Endothelial cell of umbilical vein (primary cell): ENCODE data around the gene ZC3H12C. TPM values are rescaled to one million over a fixed set of nuclear protein-coding genes. Genes with fewer than 3 reads are reported as not detected.

ENCODE experiments used
- BruUV-seq: library from RNA; stranded (reverse); fragments of 400-500 nt; replicated peaks from 2 replicates; lab custom pipeline; 2021; lab: Mats Ljungman, UMichigan
- CTCF ChIA-PET: fragments of 300-600, 350-600 bp; sonication (Branson Sonifier 250); formaldehyde crosslinking; loops from one replicate; lab custom pipeline; 2021; ENCODE audit warnings: antibody characterized with exemption, inconsistent platforms; lab: Charles Lee
- POLR2A ChIA-PET: fragments of 300-600, 350-600 bp; sonication (Branson Sonifier 250); formaldehyde crosslinking; loops from one replicate; lab custom pipeline; 2021; ENCODE audit warnings: antibody characterized with exemption, inconsistent platforms; lab: Charles Lee
- DNase-seq: peaks from one replicate; pipeline ENCODE4 v3.0.0-alpha.2; 2011; ENCODE audit warnings: low read depth, low spot score
- FAIRE-seq: peaks from 2 replicates; lab custom pipeline; 2011; peaks lifted over from hg19 to GRCh38; lab: Jason Lieb, UNC
- H2AFZ ChIP-seq: 2 replicates; pipeline ENCODE4 v1.6.0; 2012; ENCODE audit warnings: low read depth, low read length, control low read depth, inconsistent platforms
- H3K27ac ChIP-seq: 2 replicates; pipeline ENCODE4 v1.5.1; 2011; ENCODE audit warnings: low read depth, mild to moderate bottlenecking, control low read depth, low read length, moderate library complexity; ENCODE audit not compliant: insufficient read depth
- H3K27me3 ChIP-seq, 2 experiments: 2 replicates each; pipeline versions ENCODE4 v1.6.0 to v1.6.1; 2011; ENCODE audit warnings: low read length in 2 of 2, mixed read lengths in 1 of 2; ENCODE audit not compliant: control insufficient read depth in 2 of 2, insufficient read depth in 2 of 2
- H3K36me3 ChIP-seq, 2 experiments: 2 replicates in 1 of 2; 3 replicates in 1 of 2; pipeline ENCODE4 v1.5.1; 2011; ENCODE audit warnings: low read length in 2 of 2, mild to moderate bottlenecking in 1 of 2, moderate library complexity in 1 of 2; ENCODE audit not compliant: control insufficient read depth in 2 of 2, insufficient read depth in 2 of 2; ENCODE audit errors: extremely low read depth in 1 of 2
- H3K4me1 ChIP-seq: 3 replicates; pipeline ENCODE4 v1.5.1; 2011; ENCODE audit warnings: mild to moderate bottlenecking, low read length; ENCODE audit not compliant: control insufficient read depth, insufficient read depth; ENCODE audit errors: extremely low read depth
- H3K4me2 ChIP-seq: 2 replicates; pipeline ENCODE4 v1.6.1; 2011; ENCODE audit warnings: low read length, control low read depth, mixed read lengths; ENCODE audit not compliant: insufficient read depth
- H3K4me3 ChIP-seq, 3 experiments: fragments of 200-600 bp in 1 of 3; sonication (generic), shearing (Covaris generic) in 1 of 3; replicated peaks in 1 of 3; 2 replicates each; pipeline ENCODE4 v1.5.1; 2011 to 2016; ENCODE audit warnings: control low read depth in 3 of 3, low read length in 3 of 3, mild to moderate bottlenecking in 2 of 3, inconsistent platforms in 1 of 3, low read depth in 1 of 3, moderate library complexity in 1 of 3; ENCODE audit not compliant: insufficient read depth in 1 of 3
- H3K79me2 ChIP-seq: 2 replicates; pipeline ENCODE4 v1.6.0; 2012; ENCODE audit warnings: low read length, inconsistent platforms; ENCODE audit not compliant: control insufficient read depth, insufficient read depth
- H3K9ac ChIP-seq: replicated peaks from 2 replicates; pipeline ENCODE3; 2011; ENCODE audit warnings: low read length, control low read depth; ENCODE audit not compliant: insufficient read depth; ENCODE audit errors: extremely low read depth
- H3K9me1 ChIP-seq: replicated peaks from 3 replicates; pipeline ENCODE4 v1.6.0; 2011; ENCODE audit warnings: mild to moderate bottlenecking, low read length; ENCODE audit not compliant: control insufficient read depth, insufficient read depth; ENCODE audit errors: extremely low read depth
- H3K9me3 ChIP-seq: replicated peaks from 2 replicates; pipeline ENCODE4 v1.5.1; 2012; ENCODE audit warnings: low read length, inconsistent platforms; ENCODE audit not compliant: control insufficient read depth, insufficient read depth
- H4K20me1 ChIP-seq: replicated peaks from 2 replicates; pipeline ENCODE3; 2011; ENCODE audit warnings: mild to moderate bottlenecking, low read length; ENCODE audit not compliant: control insufficient read depth, insufficient read depth; ENCODE audit errors: extremely low read depth
- EZH2 ChIP-seq: IDR thresholded peaks from 2 replicates; pipeline ENCODE4 v1.6.1; 2012; ENCODE audit warnings: borderline replicate concordance, low read depth, mild to moderate bottlenecking, moderate library complexity, low read length, inconsistent platforms; ENCODE audit not compliant: severe bottlenecking
- FOS ChIP-seq: IDR thresholded peaks from 2 replicates; pipeline ENCODE4 v1.6.1; 2011; ENCODE audit warnings: mild to moderate bottlenecking, low read length, moderate library complexity, borderline replicate concordance; ENCODE audit not compliant: insufficient read depth
- GATA2 ChIP-seq: IDR thresholded peaks from 2 replicates; pipeline ENCODE4 v1.7.0; 2011; ENCODE audit warnings: low read depth, mild to moderate bottlenecking, moderate library complexity, mixed read lengths, low read length; ENCODE audit not compliant: insufficient read length, insufficient read depth
- JUN ChIP-seq: IDR thresholded peaks from 2 replicates; pipeline ENCODE4 v1.6.1; 2011; ENCODE audit warnings: borderline replicate concordance, low read depth; ENCODE audit not compliant: insufficient read length, insufficient read depth
- MAX ChIP-seq: IDR thresholded peaks from 2 replicates; pipeline ENCODE4 v1.6.1; 2011; ENCODE audit not compliant: insufficient read depth, insufficient read length
- MYC ChIP-seq: IDR thresholded peaks from one replicate; pipeline ENCODE4 v1.6.1; 2011; ENCODE audit warnings: mild to moderate bottlenecking, low read depth, low read length
- POLR2A ChIP-seq: IDR thresholded peaks from 2 replicates; pipeline ENCODE4 v1.6.1; 2012; ENCODE audit warnings: low read depth, mild to moderate bottlenecking, control low read depth, low read length
- POLR2AphosphoS5 ChIP-seq: IDR thresholded peaks from 2 replicates; pipeline ENCODE4 v1.6.1; 2012; ENCODE audit warnings: low read depth, mild to moderate bottlenecking, control low read depth, low read length, moderate library complexity; ENCODE audit not compliant: insufficient read depth
- dilution Hi-C: fragments of 300-500 bp; cut with MboI; formaldehyde crosslinking; loops from one replicate; pipeline ENCODE4 v1.15.0; 2019; ENCODE audit warnings: low sequenced_read_pairs; ENCODE audit not compliant: extremely low pct_ligation_motif_present
- intact Hi-C: fragments of 100-400 bp; cut with micrococcal nuclease; formaldehyde crosslinking; loops from one replicate; pipeline ENCODE4 v1.10.0; 2022
- polyA plus RNA-seq, 4 experiments: library from polyadenylated mRNA; depleted of rRNA in 3 of 4; stranded (reverse) in 3 of 4; unstranded in 1 of 4; fragments of >200 nt; gene quantifications; 2 replicates each; pipeline versions ENCODE4 v1.2.1 to v1.2.3, GENCODE V29; 2011 to 2012; ENCODE audit warnings: missing spikeins in 1 of 4
- total RNA-seq: library from RNA; stranded (reverse); gene quantifications from 2 replicates; pipeline ENCODE4 v1.2.3, GENCODE V29; 2021
- TF ChIP-seq, protein P1 (sequence below), 2 donors: IDR thresholded peaks; 1 replicate in 1 of 2; 2 replicates in 1 of 2; pipeline ENCODE4 v1.5.1; 2011; ENCODE audit warnings: low read length in 2 of 2, mild to moderate bottlenecking in 2 of 2, moderate library complexity in 2 of 2, control low read depth in 1 of 2, inconsistent platforms in 1 of 2, low read depth in 1 of 2; ENCODE audit not compliant: insufficient read depth in 1 of 2; ENCODE audit errors: extremely low read depth in 1 of 2

ZC3H12C gene
- total and polyA plus RNA-seq, 2 donors (not counting 3 experiments of a cell fraction or from before 2014, with no cell fraction given): 5.5 to 14.7 TPM

DNA sequence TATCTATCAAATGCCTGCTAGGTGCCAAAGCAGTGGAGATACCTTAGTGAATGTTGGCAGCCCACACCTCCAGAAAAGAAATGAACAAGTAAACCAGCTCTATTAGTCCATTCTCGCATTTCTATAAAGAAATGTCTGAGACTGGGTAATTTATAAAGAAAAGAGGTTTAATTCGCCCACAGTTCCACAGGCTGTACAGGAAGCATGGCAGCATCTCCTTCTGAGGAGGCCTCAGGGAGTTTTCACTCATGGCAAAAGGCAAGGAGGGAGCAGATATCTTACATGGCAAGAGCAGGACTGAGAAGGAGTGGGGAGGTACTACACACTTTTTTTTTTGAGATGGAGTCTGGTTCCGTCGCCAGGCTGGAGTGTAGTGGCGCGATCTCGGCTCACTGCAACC is 18.7 kb upstream of the ZC3H12C start:
- ChIA-PET POLR2A (no interaction called here), CTCF (no interaction called here)
- no peaks in the 10 kb centered on the region for H3K79me2 ChIP-seq
- no peaks in the 10 kb centered on the region for H3K9me1 ChIP-seq
- no TSS peak for BruUV-seq
- H3K27ac ChIP-seq: no peak overlapping the region
- no peaks in the 10 kb centered on the region for H4K20me1 ChIP-seq
- DNase-seq (no peak), FAIRE-seq (no peak)
- H2AFZ ChIP-seq: no peak overlapping the region
- H3K27me3 ChIP-seq: no peaks in the 10 kb centered on the region
- no peaks in the 10 kb centered on the region for H3K36me3 ChIP-seq
- H3K4me3 ChIP-seq: no peak overlapping the region
- TF ChIP-seq GATA2: no peak
- no peak for TF ChIP-seq MYC
- TF ChIP-seq, protein P1, sequence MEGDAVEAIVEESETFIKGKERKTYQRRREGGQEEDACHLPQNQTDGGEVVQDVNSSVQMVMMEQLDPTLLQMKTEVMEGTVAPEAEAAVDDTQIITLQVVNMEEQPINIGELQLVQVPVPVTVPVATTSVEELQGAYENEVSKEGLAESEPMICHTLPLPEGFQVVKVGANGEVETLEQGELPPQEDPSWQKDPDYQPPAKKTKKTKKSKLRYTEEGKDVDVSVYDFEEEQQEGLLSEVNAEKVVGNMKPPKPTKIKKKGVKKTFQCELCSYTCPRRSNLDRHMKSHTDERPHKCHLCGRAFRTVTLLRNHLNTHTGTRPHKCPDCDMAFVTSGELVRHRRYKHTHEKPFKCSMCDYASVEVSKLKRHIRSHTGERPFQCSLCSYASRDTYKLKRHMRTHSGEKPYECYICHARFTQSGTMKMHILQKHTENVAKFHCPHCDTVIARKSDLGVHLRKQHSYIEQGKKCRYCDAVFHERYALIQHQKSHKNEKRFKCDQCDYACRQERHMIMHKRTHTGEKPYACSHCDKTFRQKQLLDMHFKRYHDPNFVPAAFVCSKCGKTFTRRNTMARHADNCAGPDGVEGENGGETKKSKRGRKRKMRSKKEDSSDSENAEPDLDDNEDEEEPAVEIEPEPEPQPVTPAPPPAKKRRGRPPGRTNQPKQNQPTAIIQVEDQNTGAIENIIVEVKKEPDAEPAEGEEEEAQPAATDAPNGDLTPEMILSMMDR (IDR thresholded peaks at IDR 0.05; ENCODE audit: extremely low read depth in 1 of 2, insufficient read depth in 1 of 2, low read depth in 1 of 2, low read length in 2 of 2): no peak
- TF ChIP-seq POLR2AphosphoS5: no peak
- no peak for TF ChIP-seq EZH2
- TF ChIP-seq FOS: no peak
- no peak for TF ChIP-seq POLR2A
- no peak for TF ChIP-seq JUN
- no peak for TF ChIP-seq MAX
- H3K4me2 ChIP-seq: no peak overlapping the region
- H3K9ac ChIP-seq: no peak overlapping the region
- H3K4me1 ChIP-seq: peaks cover 35% of the 10 kb centered on the region
- intact Hi-C loops: no loop called here
- dilution Hi-C loops: no loop called here
- peaks cover 4% of the 10 kb centered on the region for H3K9me3 ChIP-seq
